ENCODE data around the gene ARL5A. TPM values are rescaled to one million over a fixed set of nuclear protein-coding genes. Genes with fewer than 3 reads are reported as not detected.

Gene ARL5A
- total RNA-seq, 1 donor from 2014 or later: 69.5 TPM

DNA sequence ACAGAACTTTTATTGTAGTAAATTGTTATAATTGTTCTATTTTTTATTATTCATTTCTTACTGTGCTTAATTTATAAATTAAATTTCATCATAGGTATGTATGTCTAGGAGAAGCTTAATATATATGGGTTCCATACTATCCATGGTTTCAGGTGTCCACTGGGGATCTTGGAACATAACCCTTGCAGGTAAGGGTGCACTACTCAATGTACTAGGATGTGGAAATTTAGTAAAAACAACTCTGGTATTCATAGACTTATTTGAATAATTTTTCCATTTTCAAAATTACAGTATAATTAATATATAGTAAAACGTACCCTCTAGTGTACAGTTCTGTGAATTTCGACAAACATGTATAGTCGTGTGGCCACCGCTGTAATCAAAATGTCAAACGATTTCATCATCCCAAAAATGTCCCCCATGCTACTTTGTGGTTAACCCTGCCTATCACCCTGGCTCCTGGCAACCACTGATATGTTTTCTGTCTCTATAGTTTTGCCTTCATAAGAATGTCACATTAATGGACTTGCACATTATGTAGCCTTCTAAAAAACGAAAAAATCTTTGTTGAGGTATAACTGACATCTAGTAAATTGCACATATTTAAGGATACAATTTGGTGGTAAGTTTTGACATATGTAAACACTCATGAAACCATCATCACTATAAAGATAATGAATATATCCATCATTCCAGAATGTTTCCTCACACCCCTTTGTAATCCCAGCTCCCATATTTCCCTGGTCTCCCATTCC is 45.7 kb downstream of the ARL5A start:
- DNase-seq (ENCODE audit: low read depth): no peak
- no peak overlapping the region for H3K4me3 ChIP-seq (ENCODE audit: low read depth, low read length)
- TF ChIP-seq, protein P1, sequence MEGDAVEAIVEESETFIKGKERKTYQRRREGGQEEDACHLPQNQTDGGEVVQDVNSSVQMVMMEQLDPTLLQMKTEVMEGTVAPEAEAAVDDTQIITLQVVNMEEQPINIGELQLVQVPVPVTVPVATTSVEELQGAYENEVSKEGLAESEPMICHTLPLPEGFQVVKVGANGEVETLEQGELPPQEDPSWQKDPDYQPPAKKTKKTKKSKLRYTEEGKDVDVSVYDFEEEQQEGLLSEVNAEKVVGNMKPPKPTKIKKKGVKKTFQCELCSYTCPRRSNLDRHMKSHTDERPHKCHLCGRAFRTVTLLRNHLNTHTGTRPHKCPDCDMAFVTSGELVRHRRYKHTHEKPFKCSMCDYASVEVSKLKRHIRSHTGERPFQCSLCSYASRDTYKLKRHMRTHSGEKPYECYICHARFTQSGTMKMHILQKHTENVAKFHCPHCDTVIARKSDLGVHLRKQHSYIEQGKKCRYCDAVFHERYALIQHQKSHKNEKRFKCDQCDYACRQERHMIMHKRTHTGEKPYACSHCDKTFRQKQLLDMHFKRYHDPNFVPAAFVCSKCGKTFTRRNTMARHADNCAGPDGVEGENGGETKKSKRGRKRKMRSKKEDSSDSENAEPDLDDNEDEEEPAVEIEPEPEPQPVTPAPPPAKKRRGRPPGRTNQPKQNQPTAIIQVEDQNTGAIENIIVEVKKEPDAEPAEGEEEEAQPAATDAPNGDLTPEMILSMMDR (conservative IDR thresholded peaks at IDR 0.05; ENCODE audit: low read depth, low read length): no peak

DNA sequence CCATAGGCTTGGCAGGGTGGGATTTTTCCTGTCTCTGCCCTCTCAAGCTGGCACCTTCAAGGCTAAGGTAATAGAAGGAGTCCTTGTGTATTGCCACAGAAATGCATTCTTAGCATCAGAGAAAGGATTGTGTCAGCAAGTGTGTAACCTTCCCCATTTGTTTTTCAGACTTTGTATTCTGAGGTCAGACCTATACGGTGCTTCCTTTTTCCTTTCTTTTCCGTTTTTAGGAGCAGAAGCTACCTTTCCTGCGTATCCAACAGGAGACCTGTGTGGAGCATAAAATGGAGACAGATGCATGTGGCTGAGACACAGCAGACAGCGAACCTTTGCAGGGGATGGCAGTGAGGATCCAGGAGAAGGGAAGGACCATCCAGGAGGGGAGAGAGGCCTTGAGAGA is 46.6 kb downstream of the ARL5A start:
- TF ChIP-seq, protein P1 (conservative IDR thresholded peaks at IDR 0.05; ENCODE audit: low read depth, low read length): no peak
- H3K4me3 ChIP-seq (ENCODE audit: low read depth, low read length): no peak overlapping the region
- no peak for DNase-seq (ENCODE audit: low read depth)

DNA sequence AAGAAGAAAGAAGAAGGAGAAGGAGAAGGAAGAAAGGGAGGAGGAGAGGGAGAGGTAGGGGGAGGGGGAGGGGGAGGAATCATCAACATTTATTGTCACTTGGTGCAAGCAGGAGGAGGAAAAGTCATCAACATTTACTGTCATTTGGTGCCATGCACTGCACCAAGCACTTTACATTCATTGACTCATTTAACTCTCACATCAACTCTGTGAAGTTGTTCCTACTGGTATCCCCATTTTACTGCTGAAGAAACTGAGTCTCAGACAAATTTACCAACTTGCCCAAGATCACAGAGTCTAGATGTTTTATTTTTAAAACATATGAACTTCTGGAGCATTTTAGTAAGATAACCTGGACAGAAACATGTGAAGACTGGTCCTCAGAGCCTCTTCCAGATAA is 47.3 kb downstream of the ARL5A start:
- no peak overlapping the region for H3K4me3 ChIP-seq (ENCODE audit: low read depth, low read length)
- no peak for DNase-seq (ENCODE audit: low read depth)
- TF ChIP-seq, protein P1 (conservative IDR thresholded peaks at IDR 0.05; ENCODE audit: low read depth, low read length): no peak

DNA sequence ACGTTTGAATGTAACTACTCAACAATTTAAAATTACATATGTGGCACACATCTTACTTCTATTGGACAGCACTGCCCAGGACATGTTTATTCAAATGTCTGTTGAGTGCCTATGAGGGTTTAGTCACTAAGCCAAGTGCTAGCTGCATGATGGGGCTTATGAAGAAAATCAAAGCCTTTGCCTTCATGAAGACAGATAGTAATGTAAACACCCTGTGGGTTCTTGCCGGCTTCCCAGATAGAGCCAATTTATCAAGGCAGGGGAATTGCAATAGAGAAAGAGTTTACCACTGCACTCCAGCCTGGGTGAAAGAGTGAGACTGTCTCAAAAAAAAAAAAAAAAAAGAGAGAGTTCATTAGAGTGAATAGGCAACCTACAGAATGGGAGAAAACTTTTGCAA is 50.3 kb downstream of the ARL5A start:
- TF ChIP-seq, protein P1 (conservative IDR thresholded peaks at IDR 0.05; ENCODE audit: low read depth, low read length): no peak
- no peak for DNase-seq (ENCODE audit: low read depth)
- H3K4me3 ChIP-seq (ENCODE audit: low read depth, low read length): no peak overlapping the region

DNA sequence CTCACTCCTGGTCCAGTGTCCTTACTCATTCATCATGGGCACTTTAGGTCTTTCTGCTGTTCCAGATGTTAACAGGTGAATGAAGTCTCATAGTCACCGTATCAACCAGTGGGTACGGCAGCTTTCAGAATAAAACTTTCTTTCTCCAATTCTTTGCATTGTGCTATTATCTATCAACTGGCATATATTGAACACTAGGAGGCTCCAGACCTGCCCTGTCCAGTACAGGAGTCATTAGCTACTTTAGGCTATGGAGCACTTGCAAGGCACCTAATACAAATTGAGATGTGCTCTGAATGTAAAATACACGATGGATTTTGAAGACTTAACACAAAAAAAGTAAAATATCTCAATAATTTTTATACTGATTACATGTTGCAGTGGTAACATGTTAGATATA is 50.7 kb downstream of the ARL5A start:
- TF ChIP-seq, protein P1 (conservative IDR thresholded peaks at IDR 0.05; ENCODE audit: low read depth, low read length): peak; percentile 30
- no peak overlapping the region for H3K4me3 ChIP-seq (ENCODE audit: low read depth, low read length)
- no peak for DNase-seq (ENCODE audit: low read depth)

DNA sequence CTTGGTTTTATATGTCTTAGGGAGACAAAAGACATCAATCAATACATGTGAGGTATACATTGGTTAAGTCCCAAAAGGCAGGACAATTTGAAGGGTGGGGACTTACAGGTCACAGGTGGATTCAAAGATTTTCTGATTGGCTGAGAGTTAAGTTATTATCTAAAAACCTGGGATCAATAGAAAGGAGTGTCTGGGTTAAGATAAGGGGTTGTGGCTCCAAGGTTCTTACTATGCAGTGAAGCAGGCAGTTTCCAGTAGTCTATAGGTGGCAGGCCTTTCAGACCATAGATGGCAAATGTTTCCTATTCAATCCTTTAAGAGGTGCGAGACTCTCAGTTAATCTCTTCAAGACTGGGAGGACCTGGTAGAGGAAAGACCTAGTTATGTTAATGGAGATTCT is 51.9 kb downstream of the ARL5A start:
- DNase-seq (ENCODE audit: low read depth): no peak
- TF ChIP-seq, protein P1 (conservative IDR thresholded peaks at IDR 0.05; ENCODE audit: low read depth, low read length): no peak
- no peak overlapping the region for H3K4me3 ChIP-seq (ENCODE audit: low read depth, low read length)
